K562 (cell line): Measurements from ENCODE around the gene NME2. TPM values are rescaled to one million over a fixed set of nuclear protein-coding genes. Genes with fewer than 3 reads are reported as not detected.

Source experiments
- ATAC-seq: fragments of 200-7000 bp; cut with Tn5 transposase; 3 replicates; pipeline ENCODE4 v1.9.1; 2020; ENCODE audit warnings: moderate library complexity
- Bru-seq: library from RNA; stranded (reverse); fragments of 400-500 nt; gene quantifications from one replicate; lab custom pipeline; 2021; lab: Mats Ljungman, UMichigan
- BruChase-seq, 2 experiments: library from RNA; stranded (reverse); fragments of 400-500 nt; gene quantifications; one replicate each; lab custom pipeline; 2021; lab: Mats Ljungman, UMichigan
- BruUV-seq: library from RNA; stranded (reverse); fragments of 400-500 nt; replicated peaks from 2 replicates; lab custom pipeline; 2021; lab: Mats Ljungman, UMichigan
- CTCF ChIA-PET: fragments of 300-600 bp; formaldehyde crosslinking; extraction: SDS; loops from one replicate; lab custom pipeline; 2021; ENCODE audit warnings: low intra/inter-chr PET ratio; lab: Yijun Ruan, JAX
- POLR2A ChIA-PET: fragments of 300-600, 350-650 bp; sonication (Branson Sonifier 250); formaldehyde crosslinking; extraction: SDS; loops from one replicate; lab custom pipeline; 2021; ENCODE audit warnings: antibody characterized with exemption, inconsistent platforms; lab: Yijun Ruan, JAX
- DNase-seq, 4 experiments: peaks; one replicate each; pipeline versions ENCODE4 v3.0.0 to v3.0.0-alpha.2; 2011 to 2018; ENCODE audit warnings: low spot score in 3 of 4, mixed read lengths in 3 of 4; ENCODE audit errors: extremely low read depth in 1 of 4
- FAIRE-seq: peaks from 2 replicates; lab custom pipeline; 2011; peaks lifted over from hg19 to GRCh38; lab: Jason Lieb, UNC
- H2AFZ ChIP-seq: 2 replicates; pipeline ENCODE4 v1.6.0; 2011; ENCODE audit warnings: low read depth, low read length, control low read depth, inconsistent platforms
- H3K27ac ChIP-seq: fragments of 200-600 bp; 3 replicates; pipeline ENCODE4 v1.8.0; 2011; ENCODE audit warnings: low read depth, mild to moderate bottlenecking, control low read depth, inconsistent platforms, low read length, moderate library complexity, mixed read lengths; ENCODE audit errors: extremely low read depth
- H3K27me3 ChIP-seq, 2 experiments: fragments of 300-600 bp in 1 of 2; 2 replicates in 1 of 2; 3 replicates in 1 of 2; pipeline versions ENCODE4 v1.6.0 to v1.8.0; 2011; ENCODE audit warnings: inconsistent platforms in 2 of 2, low read length in 2 of 2, mild to moderate bottlenecking in 1 of 2, mixed read lengths in 1 of 2, moderate library complexity in 1 of 2; ENCODE audit not compliant: control insufficient read depth in 2 of 2, insufficient read depth in 2 of 2
- H3K36me3 ChIP-seq: fragments of 300-600 bp; 3 replicates; pipeline ENCODE4 v1.8.0; 2011; ENCODE audit warnings: mild to moderate bottlenecking, low read length, inconsistent platforms; ENCODE audit not compliant: control insufficient read depth, insufficient read depth
- H3K4me1 ChIP-seq, 2 experiments: fragments of 200-600 bp in 1 of 2; replicated peaks in 1 of 2; 2 replicates in 1 of 2; 3 replicates in 1 of 2; pipeline versions ENCODE4 v1.5.1 to v1.8.0; 2011; ENCODE audit warnings: inconsistent platforms in 2 of 2, low read length in 2 of 2, mild to moderate bottlenecking in 1 of 2, mixed read lengths in 1 of 2, moderate library complexity in 1 of 2; ENCODE audit not compliant: control insufficient read depth in 2 of 2, insufficient read depth in 2 of 2
- H3K4me2 ChIP-seq: 2 replicates; pipeline ENCODE4 v1.6.1; 2011; ENCODE audit warnings: low read length, control low read depth, inconsistent platforms, mixed read lengths; ENCODE audit not compliant: insufficient read depth
- H3K4me3 ChIP-seq: fragments of 200-600 bp; sonication (generic), shearing (Covaris generic); 2 replicates; pipeline ENCODE4 v1.5.1; 2016; ENCODE audit warnings: control low read depth, inconsistent platforms
- H3K79me2 ChIP-seq: fragments of 200-600 bp; 3 replicates; pipeline ENCODE4 v1.8.0; 2011; ENCODE audit warnings: low read length, inconsistent platforms; ENCODE audit not compliant: control insufficient read depth, insufficient read depth
- H3K9ac ChIP-seq, 2 experiments: 2 replicates each; pipeline versions ENCODE4 v1.6.0 to v1.6.1; 2011; ENCODE audit warnings: low read depth in 2 of 2, low read length in 2 of 2, control low read depth in 1 of 2, inconsistent platforms in 1 of 2, mild to moderate bottlenecking in 1 of 2, mixed read lengths in 1 of 2; ENCODE audit not compliant: insufficient read depth in 1 of 2
- H3K9me1 ChIP-seq: one replicate; pipeline ENCODE4 v1.6.0; 2011; ENCODE audit warnings: inconsistent platforms, mild to moderate bottlenecking, low read length, moderate library complexity; ENCODE audit not compliant: control insufficient read depth, insufficient read depth
- H3K9me3 ChIP-seq: replicated peaks from 2 replicates; pipeline ENCODE4 v1.5.1; 2011; ENCODE audit warnings: low read depth, low read length, inconsistent platforms; ENCODE audit not compliant: control insufficient read depth, insufficient read depth
- H4K20me1 ChIP-seq: replicated peaks from 2 replicates; pipeline ENCODE4 v1.6.1; 2011; ENCODE audit warnings: low read length, inconsistent platforms, mixed read lengths; ENCODE audit not compliant: control insufficient read depth, insufficient read depth
- ASH1L ChIP-seq: fragments of 450-650 bp; IDR thresholded peaks from 2 replicates; pipeline ENCODE4 v1.6.1; 2018; ENCODE audit warnings: borderline replicate concordance, mild to moderate bottlenecking, low read depth; ENCODE audit not compliant: partially characterized antibody
- EZH2 ChIP-seq: IDR thresholded peaks from 2 replicates; pipeline ENCODE4 v1.6.1; 2012; ENCODE audit warnings: low read depth, mild to moderate bottlenecking, inconsistent platforms, low read length, borderline replicate concordance
- HIVEP1 ChIP-seq: fragments of 250-450 bp; sonication (Bioruptor Pico); IDR thresholded peaks from 2 replicates; pipeline ENCODE4 v1.4.0; 2020; ENCODE audit warnings: mild to moderate bottlenecking
- KDM2B ChIP-seq: fragments of 250-450 bp; sonication (Bioruptor Pico); IDR thresholded peaks from 2 replicates; pipeline ENCODE4 v1.8.0; 2021; ENCODE audit warnings: mild to moderate bottlenecking, moderate library complexity
- MTA2 ChIP-seq: fragments of 450-650 bp; IDR thresholded peaks from 2 replicates; pipeline ENCODE4 v1.6.1; 2016; ENCODE audit warnings: low read depth
- SOX6 ChIP-seq: fragments of 450-650 bp; IDR thresholded peaks from 2 replicates; pipeline ENCODE4 v1.6.1; 2014; ENCODE audit warnings: mild to moderate bottlenecking
- STAG1 ChIP-seq: sonication (generic); formaldehyde crosslinking; IDR thresholded peaks from 2 replicates; pipeline ENCODE4 v1.5.0; 2020; ENCODE audit warnings: missing genetic modification reagents, borderline replicate concordance
- ZNF444 ChIP-seq: fragments of 250-450 bp; sonication (Bioruptor Pico); IDR thresholded peaks from 2 replicates; pipeline ENCODE4 v1.4.0; 2020; ENCODE audit warnings: mild to moderate bottlenecking, moderate library complexity
- ZNF764 ChIP-seq: fragments of 250-450 bp; sonication (Bioruptor Pico); IDR thresholded peaks from 2 replicates; pipeline ENCODE4 v1.4.0; 2020; ENCODE audit warnings: low read depth, mild to moderate bottlenecking, moderate library complexity
- WGBS: fragments of 100-300 bp; shearing (Covaris generic); methylation state at CpG from one replicate; pipeline ENCODE4 v1.1.6; 2016; ENCODE audit warnings: low coverage, mixed read lengths; ENCODE audit not compliant: insufficient coverage; ENCODE audit errors: missing lambda C conversion rate; 5-methylcytosine and 5-hydroxymethylcytosine counted together
- in situ Hi-C: fragments of 300-500 bp; cut with MboI; formaldehyde crosslinking; loops from 4 replicates; pipeline ENCODE4 v1.15.0; 2018; ENCODE audit warnings: inconsistent platforms, mixed read lengths
- intact Hi-C: fragments of 100-400 bp; cut with micrococcal nuclease; formaldehyde crosslinking; loops from 2 replicates; pipeline ENCODE4 v1.14.2; 2022
- long read RNA-seq, 3 experiments: library from polyadenylated mRNA in 2 of 3; library from RNA in 1 of 3; unstranded in 2 of 3; stranded (forward) in 1 of 3; transcript quantifications; one replicate each; pipeline ENCODE4 v2.0.0, GENCODE V29; 2019 to 2022
- polyA minus RNA-seq, 3 experiments: library from RNA; depleted of rRNA, polyadenylated mRNA; stranded (reverse); fragments of >200 nt; gene quantifications; 2 replicates each; pipeline ENCODE4 v1.2.3, GENCODE V29; 2011
- polyA plus RNA-seq, 8 experiments: library from polyadenylated mRNA; depleted of rRNA in 4 of 8; stranded (reverse) in 5 of 8; unstranded in 3 of 8; fragments of >200 nt; fragmentation: Nextera tagmentation in 2 of 8; fragmentation: Illumina TruSeq in 1 of 8; extraction: Ambion mirVana in 2 of 8; extraction: Trizol in 1 of 8; gene quantifications; 2 replicates each; pipeline versions ENCODE4 v1.2.1 to v1.2.3, GENCODE V29; 2011 to 2014; ENCODE audit warnings: inconsistent platforms in 1 of 8, missing spikeins in 1 of 8
- total RNA-seq, 7 experiments: library from RNA; depleted of rRNA in 6 of 7; stranded (reverse); fragments of >200 nt in 6 of 7; fragmentation: Illumina TruSeq in 2 of 7; extraction: Trizol in 2 of 7; gene quantifications; 2 replicates each; pipeline versions ENCODE4 v1.2.1 to v1.2.3, GENCODE V29; 2011 to 2021; ENCODE audit warnings: low replicate concordance in 1 of 7
- TF ChIP-seq, protein P1 (sequence below): fragments of 450-650 bp; formaldehyde crosslinking; IDR thresholded peaks from 2 replicates; pipeline ENCODE4 v1.4.0; 2022; ENCODE audit warnings: missing genetic modification characterization
- TF ChIP-seq, protein P2 (sequence below): sonication (generic); formaldehyde crosslinking; IDR thresholded peaks from 2 replicates; pipeline ENCODE4 v1.9.0; 2022; ENCODE audit warnings: mild to moderate bottlenecking, missing genetic modification reagents

Gene NME2
- total RNA-seq (2011; cell fraction: chromatin; rRNA removed; ENCODE audit: low replicate concordance), result 64.0 and 91.2 TPM in 2 replicates
- 177 and 196 TPM in 2 replicates for total RNA-seq (2011; cell fraction: nucleolus; rRNA removed)
- 176 and 374 TPM in 2 replicates for total RNA-seq (2011; cell fraction: nucleoplasm; rRNA removed)
- total RNA-seq (2014; rRNA removed) (1,010 and 1,072 TPM in 2 replicates), total RNA-seq (2014; rRNA removed; fragmentation: Illumina TruSeq; extraction: Trizol) (763 and 827 TPM in 2 replicates), total RNA-seq (2015; rRNA removed; fragmentation: Illumina TruSeq; extraction: Trizol) (783 and 790 TPM in 2 replicates), total RNA-seq (2021) (1,055 and 1,182 TPM in 2 replicates), polyA plus RNA-seq (2011; rRNA removed) (1,026 and 1,088 TPM in 2 replicates), polyA plus RNA-seq (2014; fragmentation: Illumina TruSeq; extraction: Trizol) (723 and 886 TPM in 2 replicates), polyA plus RNA-seq (2014; fragmentation: Nextera tagmentation; extraction: Ambion mirVana) (100 to 1,000 TPM; 684 to 924 TPM), polyA plus RNA-seq (2014; rRNA removed) (1,202 and 1,445 TPM in 2 replicates), polyA minus RNA-seq (2011; rRNA and poly(A)+ RNA removed) (346 and 369 TPM in 2 replicates), Bru-seq, nascent RNA (percentile 95 among the genes with signal in this experiment), BruChase-seq, experiment 1, labeled RNA remaining after a 2-hour chase (percentile 89 among the genes with signal in this experiment), BruChase-seq, experiment 2, labeled RNA remaining after a 6-hour chase (percentile 88 among the genes with signal in this experiment)
- 921 and 948 TPM in 2 replicates for polyA plus RNA-seq (2011; cell fraction: cytosol; rRNA removed)
- 355 and 443 TPM in 2 replicates for polyA plus RNA-seq (2011; cell fraction: nucleus; rRNA removed)
- 987 and 1,336 TPM in 2 replicates for polyA plus RNA-seq (2012)
- polyA minus RNA-seq (2011; cell fraction: cytosol; rRNA and poly(A)+ RNA removed), result 154 and 166 TPM in 2 replicates
- 61.1 and 93.0 TPM in 2 replicates for polyA minus RNA-seq (2011; cell fraction: nucleus; rRNA and poly(A)+ RNA removed)
- long read RNA-seq, experiment 1, transcript NME2-205 (5 exons, 826 nt), result major isoform, 798 of 1,069 reads
- long read RNA-seq, experiment 1, transcript NME2-209 (2 exons, 789 nt), result minor isoform, 74 of 1,069 reads
- long read RNA-seq, experiment 1, transcript NME2-201 (4 exons, 568 nt), result minor isoform, 29 of 1,069 reads
- long read RNA-seq, experiment 1, transcript NME2-202 (4 exons, 866 nt), result minor isoform, 117 of 1,069 reads
- long read RNA-seq, experiment 1, partial matches to known transcripts, result 5 of 1,069 reads
- long read RNA-seq, experiment 1, other reads (novel, unspliced or antisense), result 14 of 1,069 reads
- long read RNA-seq, experiment 2, transcript NME2-201 (4 exons, 568 nt), result minor isoform, 22 of 936 reads
- long read RNA-seq, experiment 2, transcript NME2-202 (4 exons, 866 nt), result minor isoform, 85 of 936 reads
- long read RNA-seq, experiment 2, transcript NME2-209 (2 exons, 789 nt), result minor isoform, 17 of 936 reads
- long read RNA-seq, experiment 2, transcript NME2-205 (5 exons, 826 nt), result major isoform, 745 of 936 reads
- long read RNA-seq, experiment 2, partial matches to known transcripts, result 11 of 936 reads
- long read RNA-seq, experiment 2, other reads (novel, unspliced or antisense), result 33 of 936 reads
- long read RNA-seq, experiment 3, transcript NME2-205 (5 exons, 826 nt), result major isoform, 1,072 of 1,240 reads
- long read RNA-seq, experiment 3, transcript NME2-202 (4 exons, 866 nt), result minor isoform, 98 of 1,240 reads
- long read RNA-seq, experiment 3, transcript NME2-204 (5 exons, 749 nt), result minor isoform, 19 of 1,240 reads
- long read RNA-seq, experiment 3, transcript NME2-201 (4 exons, 568 nt), result minor isoform, 24 of 1,240 reads
- long read RNA-seq, experiment 3, partial matches to known transcripts, result 1 of 1,240 reads
- long read RNA-seq, experiment 3, other reads (novel, unspliced or antisense), result 19 of 1,240 reads

DNA sequence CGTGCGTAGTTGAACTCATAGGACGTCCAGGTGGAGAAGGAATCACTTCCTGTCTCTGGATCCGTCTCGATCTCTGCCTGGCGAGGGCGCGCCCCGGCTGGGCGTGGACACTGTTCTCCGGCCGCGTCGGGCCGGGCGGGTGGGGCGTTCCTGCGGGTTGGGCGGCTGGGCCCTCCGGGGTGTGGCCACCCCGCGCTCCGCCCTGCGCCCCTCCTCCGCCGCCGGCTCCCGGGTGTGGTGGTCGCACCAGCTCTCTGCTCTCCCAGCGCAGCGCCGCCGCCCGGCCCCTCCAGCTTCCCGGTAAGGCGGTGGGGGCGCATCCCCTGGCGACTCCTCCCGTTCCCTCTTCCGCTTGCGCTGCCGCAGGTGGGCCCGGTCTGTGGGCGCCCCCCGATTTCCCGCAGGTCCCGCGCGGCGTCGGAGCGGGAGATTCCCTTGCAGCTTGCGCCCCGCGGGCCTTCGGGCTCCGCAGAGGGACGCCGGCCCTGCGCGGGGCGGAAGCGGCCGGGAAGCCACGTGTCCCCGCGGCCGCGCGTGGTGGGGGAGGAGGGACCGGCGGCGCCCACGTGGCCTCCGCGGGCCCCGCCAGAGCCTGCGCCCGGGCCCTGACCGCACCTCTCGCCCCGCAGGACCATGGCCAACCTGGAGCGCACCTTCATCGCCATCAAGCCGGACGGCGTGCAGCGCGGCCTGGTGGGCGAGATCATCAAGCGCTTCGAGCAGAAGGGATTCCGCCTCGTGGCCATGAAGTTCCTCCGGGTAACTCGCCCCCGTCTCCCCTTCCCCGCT, at the start of gene NME2:
TSS of gene NME2 (plus strand) at position 214 of the 789 bp plus-strand sequence. CDS start at position 634, 420 bp downstream.
- Histone ChIP-seq H3K27ac (peak within 1 kb of the TSS; percentile 92), H3K4me1 (peaks cover 6 to 33% of the 10 kb centered on the region in 2 experiments; a peak in 4 of 5 replicates), H3K9me3 (no peaks in the 10 kb centered on the region), H3K9ac (peak within 1 kb of the TSS; percentile 97 to 98), H3K9me1 (peaks cover 4% of the 10 kb centered on the region), H3K4me3 (peak within 1 kb of the TSS; percentile 94), H3K79me2 (peaks cover 39% of the 10 kb centered on the region), H2AFZ (peak within 1 kb of the TSS; percentile 97), H4K20me1 (no peaks in the 10 kb centered on the region), H3K27me3 (no peaks in the 10 kb centered on the region), H3K4me2 (peak within 1 kb of the TSS; percentile 99), H3K36me3 (peaks cover 70% of the 10 kb centered on the region)
- in situ Hi-C loops, result no loop called here
- peak; percentile 89 for FAIRE-seq
- intact Hi-C loops, result loop anchor here (5.0 kb wide), 2 partner anchors 96 to 299 kb away; partner anchors contain the start of genes MBTD1, TOB1 and UTP18
- BruUV-seq, result no TSS peak
- ATAC-seq, result peak; percentile 96
- ChIA-PET POLR2A (interaction anchor here (0.6 to 2.1 kb wide), 3 partner anchors 11 to 407 kb away, joined by 3 to 8 read pairs (median 5); partner anchors contain the start of gene NME1), CTCF (interaction anchor here (1.3 to 1.6 kb wide), 2 partner anchors 14 to 166 kb away, joined by 4 to 7 read pairs; partner anchors contain the start of gene NME1)
- under 1% methylated on average over 39 of the region's 98 CpGs for WGBS
- peak; percentile 95 to 96 (median 96) for DNase-seq
- peak; percentile 62 for TF ChIP-seq KDM2B (CRISPR knock-in tag)
- no peak for TF ChIP-seq MTA2
- peak; percentile 29; the same call in 1 of the 2 replicates for TF ChIP-seq STAG1 (CRISPR knock-in tag)
- TF ChIP-seq, protein P1, sequence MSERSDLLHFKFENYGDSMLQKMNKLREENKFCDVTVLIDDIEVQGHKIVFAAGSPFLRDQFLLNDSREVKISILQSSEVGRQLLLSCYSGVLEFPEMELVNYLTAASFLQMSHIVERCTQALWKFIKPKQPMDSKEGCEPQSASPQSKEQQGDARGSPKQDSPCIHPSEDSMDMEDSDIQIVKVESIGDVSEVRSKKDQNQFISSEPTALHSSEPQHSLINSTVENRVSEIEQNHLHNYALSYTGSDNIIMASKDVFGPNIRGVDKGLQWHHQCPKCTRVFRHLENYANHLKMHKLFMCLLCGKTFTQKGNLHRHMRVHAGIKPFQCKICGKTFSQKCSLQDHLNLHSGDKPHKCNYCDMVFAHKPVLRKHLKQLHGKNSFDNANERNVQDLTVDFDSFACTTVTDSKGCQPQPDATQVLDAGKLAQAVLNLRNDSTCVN, result no peak
- TF ChIP-seq, protein P2, sequence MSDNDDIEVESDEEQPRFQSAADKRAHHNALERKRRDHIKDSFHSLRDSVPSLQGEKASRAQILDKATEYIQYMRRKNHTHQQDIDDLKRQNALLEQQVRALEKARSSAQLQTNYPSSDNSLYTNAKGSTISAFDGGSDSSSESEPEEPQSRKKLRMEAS (CRISPR knock-in tag), result peak; percentile 97
- TF ChIP-seq EZH2, result no peak
- TF ChIP-seq ZNF444 (CRISPR knock-in tag), result no peak
- TF ChIP-seq ZNF764 (CRISPR knock-in tag), result no peak
- TF ChIP-seq SOX6, result no peak
- no peak for TF ChIP-seq ASH1L
- TF ChIP-seq HIVEP1 (CRISPR knock-in tag), result no peak
